Fibroblast of the aortic adventitia (primary cell): ENCODE data around the gene ANKRD22. TPM values are rescaled to one million over a fixed set of nuclear protein-coding genes. Genes with fewer than 3 reads are reported as not detected.

Experiments
- DNase-seq: peaks from one replicate; pipeline ENCODE4 v3.0.0-alpha.2; 2010; ENCODE audit warnings: low read depth
- H3K4me3 ChIP-seq: 2 replicates; pipeline ENCODE4 v1.5.1; 2011; ENCODE audit warnings: low read depth, mild to moderate bottlenecking, control low read depth, low read length, moderate library complexity
- CTCF ChIP-seq: IDR thresholded peaks from 2 replicates; pipeline ENCODE4 v1.5.1; 2011; ENCODE audit warnings: mild to moderate bottlenecking, low read length, control low read depth, inconsistent platforms; ENCODE audit not compliant: insufficient read depth
- total RNA-seq: library from RNA; depleted of rRNA; stranded (reverse); fragments of >200 nt; gene quantifications from 2 replicates; pipeline ENCODE4 v1.2.3, GENCODE V29; 2012; ENCODE audit warnings: low replicate concordance

The ANKRD22 gene
- total RNA-seq: 0.09 and 0.33 TPM in 2 replicates

GRCh38 chr10:88851706-88852105 lies at the start of gene ANKRD22:
ANKRD22 (minus strand) TSS chr10:88851844; CDS start chr10:88851607, 237 bp downstream.
- DNase-seq: peak; percentile 66
- no peak for TF ChIP-seq CTCF
- H3K4me3 ChIP-seq: no peak within 1 kb of the TSS

- no peak overlapping the region for H3K4me3 ChIP-seq
- no peak for TF ChIP-seq CTCF
- peak; percentile 87 for DNase-seq
Measured at GRCh38 chr10:88899886-88900285, 48.2 kb upstream of the ANKRD22 start.

GRCh38 chr10:88898727-88899126 lies 47.1 kb upstream of the ANKRD22 start:
- no peak overlapping the region for H3K4me3 ChIP-seq
- DNase-seq: no peak
- TF ChIP-seq CTCF: no peak

- no peak for DNase-seq
- H3K4me3 ChIP-seq: no peak overlapping the region
- TF ChIP-seq CTCF: no peak
Measured at GRCh38 chr10:88896994-88897853, 45.6 kb upstream of the ANKRD22 start.

- no peak for DNase-seq
- TF ChIP-seq CTCF: no peak
- no peak overlapping the region for H3K4me3 ChIP-seq
Measured at GRCh38 chr10:88896372-88896993, 44.8 kb upstream of the ANKRD22 start.

- DNase-seq: no peak
- TF ChIP-seq CTCF: no peak
- no peak overlapping the region for H3K4me3 ChIP-seq
Measured at GRCh38 chr10:88895250-88895649, 43.6 kb upstream of the ANKRD22 start.
